ENCODE results near the gene WDR1.

GRCh38 chr4:10144966-10145365 lies 28.4 kb upstream of the WDR1 start:
- TF ChIP-seq EZH2 (IDR thresholded peaks at IDR 0.05) (no peak), POLR2AphosphoS5 (IDR thresholded peaks at IDR 0.05; ENCODE audit: borderline replicate concordance, low read depth, low read length) (no peak), FOXP2 (optimal IDR thresholded peaks at IDR 0.05; ENCODE audit: control extremely low read depth, extremely low read length, insufficient read depth) (no peak)
